ENCODE measurements around the gene AGAP3.

Gene AGAP3

GRCh38 chr7:151125846-151126481, 39.7 kb downstream of the AGAP3 start:
- intact Hi-C loops (cut with DNase I) = no loop called here
- peak in 21 of 42 donors; percentile 16 to 71 (median 44) for DNase-seq

GRCh38 chr7:151126491-151127137, 40.3 kb downstream of the AGAP3 start:
- no peak for DNase-seq
- intact Hi-C loops (cut with DNase I) = no loop called here

GRCh38 chr7:151128144-151128543, 41.9 kb downstream of the AGAP3 start:
- intact Hi-C loops (cut with DNase I) = no loop called here
- no peak for DNase-seq

- DNase-seq = no peak
- intact Hi-C loops (cut with DNase I) = no loop called here
Observed at GRCh38 chr7:151128716-151129115, 42.4 kb downstream of the AGAP3 start.

DNA sequence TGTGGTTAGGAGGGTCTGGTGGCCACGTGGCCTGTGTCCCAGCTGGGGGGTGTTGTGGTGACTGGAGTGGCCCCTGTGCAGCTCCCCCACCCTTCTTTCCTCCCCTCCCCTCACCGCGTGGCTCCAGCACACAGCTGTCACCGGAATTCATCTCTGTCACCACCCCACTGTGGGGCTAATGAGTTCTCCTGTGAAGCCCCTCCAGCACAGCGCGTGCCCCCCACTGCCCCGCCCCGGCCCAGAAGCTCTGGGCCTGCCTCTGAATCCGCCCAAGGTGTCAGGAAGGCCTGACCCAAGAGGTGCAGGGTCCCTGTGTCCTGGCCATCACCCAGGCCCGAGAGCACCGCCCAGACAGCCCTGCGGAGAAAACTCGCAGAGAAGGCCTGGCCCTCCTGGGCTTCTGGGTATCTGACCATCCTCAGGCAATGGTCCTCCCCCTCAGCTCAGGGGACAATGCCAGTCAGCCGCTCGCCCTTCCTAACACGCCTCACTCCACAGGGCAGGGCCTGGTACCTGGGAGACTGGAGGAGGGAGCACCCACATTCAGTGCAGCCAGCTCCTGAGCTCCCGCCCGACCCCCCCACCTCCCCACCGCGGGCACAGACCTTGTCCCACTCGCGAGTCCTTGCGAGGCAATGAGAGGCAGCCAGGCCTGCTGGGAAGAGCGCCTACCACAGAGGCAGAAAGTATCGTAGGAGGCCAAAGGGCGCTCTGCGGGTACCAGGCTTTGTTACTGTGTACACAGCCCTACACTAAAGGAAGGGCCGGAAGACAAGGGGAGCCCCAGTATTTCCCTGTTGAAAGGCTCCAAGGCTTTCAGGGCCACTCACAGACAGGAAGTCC, 43.1 kb downstream of the AGAP3 start:
- DNase-seq = no peak
- intact Hi-C loops (cut with DNase I) = no loop called here

DNA sequence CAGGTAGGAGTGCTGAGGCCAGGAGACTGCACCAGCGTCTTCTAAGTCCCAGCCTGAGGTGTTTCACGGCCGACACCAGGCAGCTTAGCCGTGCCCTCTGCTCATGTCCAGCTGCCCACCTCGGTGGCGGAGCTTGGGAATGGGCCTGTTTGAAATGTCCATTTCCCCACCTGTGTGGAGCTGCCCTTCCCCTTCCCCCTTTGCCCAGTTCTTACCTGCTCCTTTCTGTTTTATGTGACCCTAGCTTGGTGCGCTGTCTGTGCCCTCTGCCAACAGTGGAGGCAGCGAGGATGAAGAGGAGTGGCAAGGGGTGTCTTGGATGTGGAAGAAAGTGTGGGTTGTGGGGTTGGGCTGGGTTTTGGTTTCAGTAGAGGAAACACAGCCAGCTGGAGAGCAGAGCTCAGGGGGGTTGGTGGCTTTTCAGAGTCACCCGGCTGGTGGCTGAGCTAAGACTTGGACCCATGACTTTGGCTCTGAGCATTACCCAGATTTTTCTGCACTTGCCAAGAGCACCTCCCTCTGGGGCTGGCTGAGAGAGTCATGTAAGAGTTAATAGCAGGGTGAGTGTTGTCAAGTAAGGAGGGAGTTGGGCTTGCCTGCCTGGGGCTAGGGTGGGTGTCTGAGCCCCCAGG, 43.8 kb downstream of the AGAP3 start:
- no peak for DNase-seq
- intact Hi-C loops (cut with DNase I) = no loop called here

GRCh38 chr7:151130741-151131157, 44.5 kb downstream of the AGAP3 start:
- intact Hi-C loops (cut with DNase I) = no loop called here
- peak in 21 of 42 donors; percentile 26 to 80 (median 55) for DNase-seq

DNA sequence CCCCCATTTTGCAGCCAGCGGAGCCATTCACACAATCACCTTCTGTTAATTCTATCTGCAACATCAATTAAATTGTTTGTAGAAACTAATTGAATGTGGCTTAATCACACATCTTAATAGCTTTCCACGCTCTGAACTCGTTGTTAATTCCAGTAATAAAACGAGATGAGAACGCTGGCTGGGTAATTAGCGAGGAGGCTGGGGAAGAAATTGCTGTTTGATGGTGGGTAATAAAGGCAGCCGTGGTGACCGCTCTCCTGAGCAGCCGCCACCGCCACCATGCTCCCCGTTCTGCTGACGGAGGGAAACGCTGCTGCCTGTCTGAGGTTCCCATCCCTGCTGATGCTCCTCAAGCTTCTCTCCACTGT, 44.9 kb downstream of the AGAP3 start:
- intact Hi-C loops (cut with DNase I) = no loop called here
- DNase-seq = no peak

DNA sequence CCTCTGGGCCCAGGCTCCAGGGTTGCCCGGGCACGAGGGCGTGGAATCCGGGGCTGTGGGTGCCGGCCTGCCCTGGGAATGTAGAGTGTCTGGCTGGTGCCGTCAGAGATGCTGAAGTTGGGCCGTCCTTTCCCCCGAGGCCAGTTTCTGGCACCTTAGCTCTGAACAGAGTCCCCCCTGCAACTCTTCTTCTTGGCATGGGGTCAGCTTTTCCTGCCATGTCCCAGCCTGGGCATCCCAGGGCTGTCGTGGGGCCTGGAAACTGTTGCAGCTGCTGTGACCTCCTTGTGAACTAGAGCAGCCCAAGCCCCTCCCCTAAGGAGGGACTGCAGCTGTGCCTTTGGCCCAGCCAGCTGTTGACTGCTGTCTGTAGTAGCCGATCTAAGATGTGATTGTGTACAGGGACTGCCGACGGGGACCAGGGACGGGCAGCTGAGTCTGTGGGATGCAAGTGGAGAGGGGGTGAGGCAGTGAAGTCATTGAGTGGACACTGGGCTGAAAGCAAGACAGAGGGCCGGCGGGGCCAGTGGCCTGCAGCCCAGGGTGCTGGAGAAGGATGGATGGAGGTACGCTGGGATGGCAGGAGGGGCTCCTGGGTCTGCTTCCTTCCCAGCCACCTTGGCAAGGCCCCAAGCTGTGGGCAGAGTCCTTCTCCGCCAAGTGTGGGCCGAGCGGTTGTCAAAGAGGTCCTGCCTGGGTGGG, 45.5 kb downstream of the AGAP3 start:
- intact Hi-C loops (cut with DNase I) = no loop called here
- DNase-seq = peak; percentile 47 to 92 (median 82)

DNA sequence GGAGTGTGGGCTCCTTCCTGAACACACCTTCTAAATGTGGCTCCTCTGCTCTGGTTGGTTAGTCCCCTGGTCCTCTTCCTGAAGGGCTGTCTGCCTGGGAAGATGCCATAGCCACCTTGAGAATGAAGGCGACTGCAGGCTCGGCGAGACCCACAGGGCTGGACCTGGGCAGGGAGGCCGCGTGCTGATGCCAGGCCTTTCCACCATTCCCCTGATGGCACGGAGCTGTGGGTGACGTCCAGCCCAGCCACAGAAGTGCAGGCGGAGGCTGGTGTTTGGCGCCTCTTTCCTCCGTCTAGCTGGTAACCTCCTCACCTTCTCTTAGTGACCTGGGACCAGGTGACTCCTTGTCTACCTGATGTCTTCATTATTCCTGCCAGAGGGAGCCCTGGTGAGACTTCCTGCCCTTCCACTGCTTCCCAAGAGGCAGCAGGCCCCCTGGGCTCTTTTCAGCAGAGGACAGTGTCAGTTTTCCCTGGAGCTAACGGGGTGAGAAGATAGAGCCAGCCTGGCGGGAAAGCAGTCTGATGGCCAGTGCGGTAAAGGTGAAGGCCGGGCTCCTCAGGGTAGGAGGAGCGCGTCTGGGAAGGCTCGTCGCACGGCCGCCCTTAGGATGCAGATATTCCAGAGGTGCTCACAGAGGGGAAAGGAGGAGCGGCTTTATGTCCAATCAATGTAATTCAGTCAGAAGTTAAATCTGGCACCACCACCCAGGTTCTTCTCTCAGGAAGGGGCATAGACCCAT, 46.4 kb downstream of the AGAP3 start:
- intact Hi-C loops (cut with DNase I) = no loop called here
- DNase-seq = no peak

DNA sequence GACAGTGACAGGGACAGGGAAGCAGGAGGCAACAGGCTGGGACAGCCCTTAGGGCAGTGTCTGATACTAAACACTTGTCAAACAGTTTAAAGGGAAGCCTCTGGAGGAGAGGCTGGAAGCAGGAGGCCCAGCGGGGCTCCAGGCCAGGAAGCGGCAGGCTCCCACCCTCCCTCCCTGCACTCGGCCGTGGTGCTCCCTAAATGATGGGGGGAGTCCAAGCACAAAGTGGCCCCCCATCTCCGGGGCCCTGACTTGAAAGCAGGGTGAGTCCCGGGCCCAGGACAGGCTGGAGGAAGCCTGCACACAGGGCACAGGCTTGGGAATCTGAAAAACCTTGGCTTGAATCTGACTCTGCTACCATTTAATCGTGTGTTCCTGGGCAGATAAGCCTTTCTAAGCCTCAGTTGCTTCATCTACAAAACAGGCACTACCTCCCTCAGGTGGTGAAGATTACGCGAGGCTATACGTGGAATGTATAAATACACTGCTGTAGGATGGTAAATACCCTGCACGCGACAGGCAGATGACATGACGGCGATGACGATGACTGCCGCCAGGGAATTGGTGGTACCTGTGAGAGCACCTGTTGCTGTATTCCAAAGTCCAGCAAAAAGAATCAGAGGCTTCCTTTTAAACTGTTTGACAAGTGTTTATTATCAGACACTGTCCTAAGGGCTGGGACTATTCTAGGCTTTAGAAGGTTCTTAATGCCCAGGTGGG, 47.2 kb downstream of the AGAP3 start:
- intact Hi-C loops (cut with DNase I) = no loop called here

DNA sequence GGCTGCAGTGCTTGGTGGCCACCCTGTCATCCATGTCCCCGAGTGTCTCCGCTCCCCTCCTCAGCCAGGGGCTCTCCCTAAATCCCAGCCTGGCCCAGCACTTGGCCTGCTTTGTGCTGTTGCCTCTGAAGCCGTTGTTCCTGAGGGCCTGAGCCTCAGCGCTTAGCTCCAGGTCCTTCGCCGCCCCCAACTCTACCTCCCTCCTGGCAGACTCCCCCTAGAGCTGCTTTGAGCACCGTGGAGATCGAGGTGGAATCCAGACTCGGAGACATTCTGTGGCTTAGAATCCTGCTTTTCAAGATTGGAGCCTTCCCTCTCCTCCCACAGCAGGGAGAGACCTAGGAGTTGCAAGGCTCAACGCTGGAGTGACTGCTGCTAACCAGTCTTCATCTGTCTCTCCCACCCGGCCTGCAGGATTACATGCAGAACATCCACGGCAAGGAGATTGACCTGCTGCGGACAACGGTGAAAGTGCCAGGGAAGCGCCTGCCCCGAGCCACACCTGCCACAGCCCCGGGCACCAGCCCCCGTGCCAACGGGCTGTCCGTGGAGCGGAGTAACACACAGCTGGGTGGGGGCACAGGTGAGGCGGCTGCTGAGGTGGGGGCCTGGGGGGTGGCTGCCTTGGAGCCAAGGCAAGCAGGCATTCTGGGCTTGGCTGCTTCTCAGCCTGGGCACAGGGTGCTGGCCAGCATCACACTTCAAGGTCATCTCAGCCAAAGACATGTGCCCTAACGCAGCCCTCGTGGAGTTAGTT, 47.9 kb downstream of the AGAP3 start:
- DNase-seq = peak in 3 of 42 donors; percentile 2 to 11 (median 7)
- intact Hi-C loops (cut with DNase I) = no loop called here

More for the DNA sequence above, 47.2 kb downstream of the AGAP3 start:
- peak in 1 of 42 donors; percentile 2 for DNase-seq

DNA sequence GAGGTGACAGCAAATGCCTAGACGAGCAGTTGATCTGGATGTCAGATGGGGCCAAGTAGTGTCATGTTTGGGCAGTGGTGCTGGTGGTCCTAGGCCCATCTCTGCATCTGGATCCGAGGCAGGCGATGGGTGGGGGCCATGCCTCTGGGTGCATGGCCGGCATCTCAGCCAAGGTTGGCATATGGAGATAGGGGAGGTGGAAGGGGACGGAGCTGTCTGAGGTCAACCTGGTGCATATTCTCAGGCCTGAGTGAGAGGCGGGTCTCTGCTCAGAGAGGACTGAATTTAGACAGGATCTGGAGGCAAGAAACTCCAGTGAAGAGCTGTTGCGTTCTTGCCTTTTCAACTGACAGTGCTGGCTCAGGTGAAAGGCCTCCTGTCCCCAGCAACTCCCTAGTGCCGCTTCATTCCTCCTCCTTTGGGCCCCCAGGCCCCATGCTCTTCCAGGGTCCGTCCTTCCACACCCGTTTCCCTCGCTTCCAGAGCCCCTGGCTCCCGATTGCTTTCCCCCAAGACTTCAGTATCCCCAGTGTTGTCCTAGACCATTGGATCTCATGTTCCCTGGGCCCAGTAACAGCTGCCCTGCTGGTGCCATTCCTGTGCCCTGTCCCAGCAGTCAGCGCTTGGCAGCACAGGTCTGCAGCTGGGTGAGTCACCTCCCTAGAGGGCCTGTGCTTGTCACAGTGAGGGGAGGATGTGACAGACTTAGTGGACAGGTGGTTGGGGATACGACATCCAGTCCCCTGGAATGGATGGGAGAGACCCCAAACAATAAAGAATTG, 48.7 kb downstream of the AGAP3 start:
- DNase-seq = peak in 4 of 42 donors; percentile 2 to 17 (median 9)
- intact Hi-C loops (cut with DNase I) = no loop called here

DNA sequence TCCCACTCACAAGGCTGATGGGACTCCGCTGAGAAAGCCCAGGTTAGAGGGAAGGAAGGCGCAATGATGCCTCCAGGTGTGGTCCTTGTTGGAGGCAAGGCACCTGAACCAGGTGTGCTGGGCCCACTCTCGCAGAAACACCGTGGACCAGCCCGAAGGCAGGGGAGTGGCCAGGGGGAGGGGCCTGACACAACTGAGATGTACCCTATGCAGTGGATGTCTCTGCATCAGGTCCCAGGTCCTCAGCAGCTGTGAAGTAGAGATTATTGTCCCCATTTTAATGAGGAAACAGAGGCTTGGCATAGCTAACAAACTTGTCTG, 49.2 kb downstream of the AGAP3 start:
- intact Hi-C loops (cut with DNase I) = no loop called here
- peak in 2 of 42 donors; percentile 9 to 17 for DNase-seq

- DNase-seq = peak in 9 of 42 donors; percentile 1 to 17 (median 11)
- intact Hi-C loops (cut with DNase I) = no loop called here
Observed at GRCh38 chr7:151135866-151136843, 49.9 kb downstream of the AGAP3 start.
